ENCODE measurements around the gene KCNK13.
"Not testable (repeated sequence)": the region's sequence is repeated elsewhere in the genome, so short reads cannot be mapped to it uniquely, and the experiment has no call there.

Gene KCNK13

DNA sequence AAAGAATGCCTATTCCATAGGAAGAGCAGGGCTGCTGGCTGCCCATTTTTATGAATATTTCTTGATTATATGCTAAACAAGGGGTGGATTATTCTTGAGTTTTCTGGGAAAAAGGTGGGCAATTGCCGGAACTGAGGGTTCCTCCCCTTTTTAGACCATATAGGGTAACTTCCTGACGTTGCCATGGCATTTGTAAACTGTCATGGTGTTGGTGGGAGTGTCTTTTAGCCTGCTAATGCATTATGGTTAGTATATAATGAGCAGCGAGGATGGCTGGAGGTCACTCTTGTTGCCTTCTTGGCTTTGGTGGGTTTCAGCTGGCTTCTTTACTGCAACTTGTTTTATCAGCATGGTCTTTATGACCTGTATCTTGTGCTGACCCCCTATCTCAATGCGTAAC is 138.8 kb downstream of the KCNK13 start:
- not testable (repeated sequence) for DNase-seq

- DNase-seq: no peak
Observed at GRCh38 chr14:90201344-90201743, 139.6 kb downstream of the KCNK13 start.

DNA sequence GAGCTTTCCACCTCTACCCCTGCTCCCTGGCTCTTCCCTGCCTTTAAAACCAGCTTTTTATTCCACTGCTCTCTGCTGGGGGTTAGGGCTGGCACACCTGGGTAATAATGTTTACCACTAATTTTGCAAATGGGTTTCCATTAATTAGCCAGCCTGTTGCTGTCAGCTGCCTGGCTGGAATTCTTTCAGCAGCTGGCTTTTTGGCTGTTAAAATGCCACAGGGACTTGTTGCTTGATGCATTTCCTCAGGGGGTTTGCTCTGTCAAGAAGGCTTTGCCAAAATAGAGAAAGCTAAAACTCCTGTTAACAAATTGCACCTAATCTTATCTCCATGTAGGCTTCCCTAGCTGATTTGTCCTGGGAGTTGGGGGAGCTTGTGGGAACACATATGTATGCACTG is 142.7 kb downstream of the KCNK13 start:
- DNase-seq: no peak

- no peak for DNase-seq
Observed at GRCh38 chr14:90213099-90213748, 151.4 kb downstream of the KCNK13 start.

DNA sequence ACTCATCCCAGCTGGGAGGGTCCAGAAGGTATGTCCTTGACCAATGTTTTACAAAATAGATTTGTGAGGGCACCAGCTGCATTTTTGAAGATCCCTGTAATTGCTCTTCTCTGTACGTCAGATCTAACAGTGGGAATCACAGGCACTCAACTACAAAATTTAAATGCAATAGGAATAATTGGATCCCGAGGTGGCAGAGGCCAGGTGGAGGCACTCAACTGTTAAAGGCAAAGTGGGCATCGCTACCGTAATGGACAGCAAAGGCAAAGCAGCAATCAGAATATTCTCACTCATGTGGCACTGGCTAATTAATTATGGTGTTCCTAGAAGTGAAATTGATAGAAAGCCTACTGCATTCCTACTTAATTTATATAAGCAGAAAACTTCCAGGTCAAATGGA is 166.7 kb downstream of the KCNK13 start:
- no peak for DNase-seq

DNA sequence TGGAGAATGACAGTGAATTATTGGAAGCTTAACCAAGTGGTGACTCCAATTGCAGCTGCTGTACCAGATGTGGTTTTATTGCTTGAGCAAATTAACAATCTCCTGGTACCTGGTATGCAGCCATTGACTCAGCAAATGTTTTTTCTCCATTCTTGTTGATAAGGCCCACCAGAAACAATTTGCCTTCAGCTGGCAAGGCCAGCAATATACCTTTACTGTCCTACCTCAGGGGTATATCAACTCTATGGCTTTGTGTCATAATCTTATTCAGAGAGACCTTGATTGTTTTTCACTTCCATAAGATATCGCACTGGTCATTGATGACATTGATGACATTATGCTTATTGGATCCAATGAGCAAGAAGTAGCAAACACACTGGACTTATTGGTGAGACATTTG is 168.1 kb downstream of the KCNK13 start:
- not testable (repeated sequence) for DNase-seq

All from activated CD4-positive, alpha-beta T cell treated with anti-CD3 and anti-CD28 coated beads, Interleukin-10, Interleukin-2, amounts not matched to agents 100 ng/mL and 50 ng/mL, durations not matched to agents 16 hours and 8 hours (primary cell).